GM19099 (cell line): Measurements from ENCODE around the gene RBM12.

Experiments
- POLR2A ChIP-seq: IDR thresholded peaks from 3 replicates; pipeline ENCODE4 v1.6.1; 2011; ENCODE audit warnings: low read depth; ENCODE audit not compliant: insufficient read length; ENCODE audit errors: extremely low read depth

Gene RBM12

GRCh38 chr20:35661908-35662307, 2.8 kb downstream of the RBM12 start:
- TF ChIP-seq POLR2A: no peak

- no peak for TF ChIP-seq POLR2A
Observed at GRCh38 chr20:35661053-35661452, 3.6 kb downstream of the RBM12 start.

- TF ChIP-seq POLR2A: no peak
Observed at GRCh38 chr20:35660122-35660937, 4.4 kb downstream of the RBM12 start.

- no peak for TF ChIP-seq POLR2A
Observed at GRCh38 chr20:35657271-35657670, 7.4 kb downstream of the RBM12 start.

GRCh38 chr20:35654415-35654814, 10.3 kb downstream of the RBM12 start:
- TF ChIP-seq POLR2A: no peak

GRCh38 chr20:35653893-35654292, 10.8 kb downstream of the RBM12 start:
- no peak for TF ChIP-seq POLR2A

GRCh38 chr20:35653430-35653734, 11.3 kb downstream of the RBM12 start:
- TF ChIP-seq POLR2A: no peak

GRCh38 chr20:35652641-35653429, 11.9 kb downstream of the RBM12 start:
- TF ChIP-seq POLR2A: no peak

GRCh38 chr20:35651958-35652357, 12.7 kb downstream of the RBM12 start:
- TF ChIP-seq POLR2A: no peak

- no peak for TF ChIP-seq POLR2A
Observed at GRCh38 chr20:35650632-35651031, 14.1 kb downstream of the RBM12 start.

GRCh38 chr20:35648836-35649235, 15.9 kb downstream of the RBM12 start:
- TF ChIP-seq POLR2A: no peak

GRCh38 chr20:35644806-35645205, 19.9 kb downstream of the RBM12 start:
- no peak for TF ChIP-seq POLR2A

GRCh38 chr20:35643045-35643444, 21.7 kb downstream of the RBM12 start:
- no peak for TF ChIP-seq POLR2A

GRCh38 chr20:35641743-35642142, 23.0 kb downstream of the RBM12 start:
- no peak for TF ChIP-seq POLR2A

- TF ChIP-seq POLR2A: no peak
Observed at GRCh38 chr20:35640724-35641123, 24.0 kb downstream of the RBM12 start.

GRCh38 chr20:35638751-35639150, 25.9 kb downstream of the RBM12 start:
- TF ChIP-seq POLR2A: no peak
